ENCODE data around the gene PAFAH1B2.

DNA sequence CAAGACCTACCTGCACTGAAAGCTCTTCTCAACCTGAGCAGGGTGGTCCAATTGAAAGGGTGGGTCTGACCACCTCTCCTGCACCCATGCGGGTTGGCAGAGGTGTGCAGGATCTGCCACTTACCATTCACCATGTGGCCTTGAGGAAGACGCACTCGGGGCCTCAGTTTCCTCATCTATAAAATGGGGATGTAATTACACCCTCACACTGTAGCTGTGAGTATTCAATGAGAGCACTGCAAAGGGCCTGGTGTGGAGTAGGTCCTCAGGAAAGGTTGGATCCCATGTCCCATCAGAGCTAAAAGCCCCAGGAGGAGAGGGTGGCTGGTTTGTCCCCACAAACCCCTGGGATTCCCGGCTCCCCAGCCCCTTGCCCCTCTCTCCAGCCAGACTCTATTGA is 54.5 kb downstream of the PAFAH1B2 start:
- no peak for TF ChIP-seq ZNF274 (IDR thresholded peaks at IDR 0.05; ENCODE audit: low read depth, low read length)
- TF ChIP-seq YY1 (IDR thresholded peaks at IDR 0.05; ENCODE audit: insufficient read depth, insufficient read length), result no peak
